ENCODE results near the gene CRAT. TPM values are rescaled to one million over a fixed set of nuclear protein-coding genes. Genes with fewer than 3 reads are reported as not detected.

The CRAT gene
- total RNA-seq, 4 donors from 2014 or later: 73.9 to 117 (median 92.2) TPM

DNA sequence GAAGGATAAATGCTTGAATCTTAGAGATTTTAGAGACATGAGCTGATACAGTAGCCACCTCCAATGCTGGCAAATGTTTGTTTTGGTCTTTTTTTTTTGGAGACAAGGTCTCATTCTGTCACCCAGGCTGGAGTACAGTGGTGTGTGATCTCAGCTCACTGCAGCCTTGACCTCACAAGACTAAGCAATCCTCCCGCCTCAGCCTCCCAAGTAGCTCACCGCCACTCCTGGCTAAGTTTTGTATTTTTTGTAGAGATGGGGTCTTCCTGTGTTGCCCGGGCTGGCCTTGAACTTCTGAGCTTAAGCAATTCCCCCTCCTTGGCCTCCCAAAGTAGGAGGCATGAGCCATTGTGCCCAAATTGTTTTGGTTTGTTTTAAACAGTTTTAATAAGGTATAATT is 36.5 kb downstream of the CRAT start:
- no peak for TF ChIP-seq POLR2AphosphoS5 (IDR thresholded peaks at IDR 0.05)
- no peak for TF ChIP-seq POLR2A (IDR thresholded peaks at IDR 0.05; ENCODE audit: low read depth)
- no peaks in the 10 kb centered on the region for H3K9me3 ChIP-seq
- no peak overlapping the region for H3K27ac ChIP-seq (replicated peaks in 1 of 4)
- H3K36me3 ChIP-seq: peaks cover 0 to 26% (median 21%) of the 10 kb centered on the region in 4 donors
- H3K4me1 ChIP-seq: peaks cover 0 to 6% (median 0%) of the 10 kb centered on the region in 4 donors
- no peaks in the 10 kb centered on the region for H3K27me3 ChIP-seq
- 85% methylated on average over 3 of the region's 3 CpGs for WGBS
- H3K4me3 ChIP-seq: no peak overlapping the region
- intact Hi-C loops (cut with DNase I): no loop called here
- DNase-seq (ENCODE audit: extremely low spot score): no peak

DNA sequence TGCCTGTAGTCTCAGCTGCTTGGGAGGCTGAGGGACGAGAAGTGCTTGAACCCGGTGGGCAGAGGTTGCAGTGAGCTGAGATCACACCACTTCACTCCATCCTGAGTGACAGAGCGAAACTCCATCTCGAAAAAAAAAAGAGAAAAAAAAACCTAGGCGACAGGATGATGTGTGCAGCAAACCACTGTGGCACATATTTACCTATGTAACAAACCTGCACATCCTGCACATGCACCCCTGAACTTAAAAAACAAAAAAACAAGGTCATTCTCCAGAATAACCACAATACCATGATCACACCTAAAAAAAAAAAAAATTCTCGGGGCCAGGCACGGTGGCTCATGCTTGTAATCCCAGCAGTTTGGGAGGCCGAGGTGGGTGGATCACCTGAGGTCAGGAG is 37.2 kb downstream of the CRAT start:
- intact Hi-C loops (cut with DNase I): no loop called here

DNA sequence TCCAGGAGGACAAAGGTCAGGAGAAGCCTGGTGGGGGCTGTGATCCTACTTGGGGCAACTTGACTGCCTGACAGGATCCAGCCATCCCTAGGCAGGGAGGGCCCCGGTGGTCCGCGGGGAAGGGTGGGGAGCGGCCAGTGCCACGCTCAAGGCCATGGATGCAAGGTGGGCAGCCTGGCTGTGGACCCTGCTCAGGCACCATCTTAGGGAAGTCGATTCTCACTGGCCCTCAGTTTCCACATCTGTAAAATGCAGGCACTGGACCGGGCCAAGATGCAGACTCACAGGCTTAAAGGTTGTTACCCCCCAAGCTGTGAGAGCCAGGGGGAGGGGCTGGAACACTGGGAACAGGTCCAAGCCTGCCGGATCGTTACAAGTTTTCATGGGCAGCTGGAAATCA is 38.4 kb downstream of the CRAT start:
- H3K4me3 ChIP-seq: no peak overlapping the region
- no peaks in the 10 kb centered on the region for H3K27me3 ChIP-seq
- no peaks in the 10 kb centered on the region for H3K9me3 ChIP-seq
- peaks cover 4 to 45% (median 41%) of the 10 kb centered on the region in 4 donors for H3K36me3 ChIP-seq
- WGBS: 50% methylated on average over 9 of the region's 9 CpGs
- H3K27ac ChIP-seq (replicated peaks in 1 of 4): no peak overlapping the region
- TF ChIP-seq EP300 (IDR thresholded peaks at IDR 0.05) (no peak), POLR2A (IDR thresholded peaks at IDR 0.05; ENCODE audit: low read depth) (no peak), POLR2AphosphoS5 (IDR thresholded peaks at IDR 0.05) (no peak)
- TF ChIP-seq, protein P1, sequence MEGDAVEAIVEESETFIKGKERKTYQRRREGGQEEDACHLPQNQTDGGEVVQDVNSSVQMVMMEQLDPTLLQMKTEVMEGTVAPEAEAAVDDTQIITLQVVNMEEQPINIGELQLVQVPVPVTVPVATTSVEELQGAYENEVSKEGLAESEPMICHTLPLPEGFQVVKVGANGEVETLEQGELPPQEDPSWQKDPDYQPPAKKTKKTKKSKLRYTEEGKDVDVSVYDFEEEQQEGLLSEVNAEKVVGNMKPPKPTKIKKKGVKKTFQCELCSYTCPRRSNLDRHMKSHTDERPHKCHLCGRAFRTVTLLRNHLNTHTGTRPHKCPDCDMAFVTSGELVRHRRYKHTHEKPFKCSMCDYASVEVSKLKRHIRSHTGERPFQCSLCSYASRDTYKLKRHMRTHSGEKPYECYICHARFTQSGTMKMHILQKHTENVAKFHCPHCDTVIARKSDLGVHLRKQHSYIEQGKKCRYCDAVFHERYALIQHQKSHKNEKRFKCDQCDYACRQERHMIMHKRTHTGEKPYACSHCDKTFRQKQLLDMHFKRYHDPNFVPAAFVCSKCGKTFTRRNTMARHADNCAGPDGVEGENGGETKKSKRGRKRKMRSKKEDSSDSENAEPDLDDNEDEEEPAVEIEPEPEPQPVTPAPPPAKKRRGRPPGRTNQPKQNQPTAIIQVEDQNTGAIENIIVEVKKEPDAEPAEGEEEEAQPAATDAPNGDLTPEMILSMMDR (IDR thresholded peaks at IDR 0.05): no peak
- no peak for DNase-seq (ENCODE audit: extremely low spot score)
- peaks cover 0 to 12% (median 0%) of the 10 kb centered on the region in 4 donors for H3K4me1 ChIP-seq
- intact Hi-C loops (cut with DNase I): no loop called here

More for the DNA sequence above, 37.2 kb downstream of the CRAT start:
- no peaks in the 10 kb centered on the region for H3K27me3 ChIP-seq
- H3K36me3 ChIP-seq: peaks cover 0 to 33% (median 28%) of the 10 kb centered on the region in 4 donors
- WGBS: 90% methylated on average over 8 of the region's 8 CpGs
- TF ChIP-seq EP300 (IDR thresholded peaks at IDR 0.05): no peak
- TF ChIP-seq POLR2AphosphoS5 (IDR thresholded peaks at IDR 0.05): no peak
- TF ChIP-seq, protein P1 (IDR thresholded peaks at IDR 0.05): no peak
- TF ChIP-seq POLR2A (IDR thresholded peaks at IDR 0.05; ENCODE audit: low read depth): no peak
- H3K27ac ChIP-seq (replicated peaks in 1 of 4): no peak overlapping the region
- no peak overlapping the region for H3K4me3 ChIP-seq
- DNase-seq (ENCODE audit: extremely low spot score): no peak
- peaks cover 0 to 12% (median 0%) of the 10 kb centered on the region in 4 donors for H3K4me1 ChIP-seq
- no peaks in the 10 kb centered on the region for H3K9me3 ChIP-seq

DNA sequence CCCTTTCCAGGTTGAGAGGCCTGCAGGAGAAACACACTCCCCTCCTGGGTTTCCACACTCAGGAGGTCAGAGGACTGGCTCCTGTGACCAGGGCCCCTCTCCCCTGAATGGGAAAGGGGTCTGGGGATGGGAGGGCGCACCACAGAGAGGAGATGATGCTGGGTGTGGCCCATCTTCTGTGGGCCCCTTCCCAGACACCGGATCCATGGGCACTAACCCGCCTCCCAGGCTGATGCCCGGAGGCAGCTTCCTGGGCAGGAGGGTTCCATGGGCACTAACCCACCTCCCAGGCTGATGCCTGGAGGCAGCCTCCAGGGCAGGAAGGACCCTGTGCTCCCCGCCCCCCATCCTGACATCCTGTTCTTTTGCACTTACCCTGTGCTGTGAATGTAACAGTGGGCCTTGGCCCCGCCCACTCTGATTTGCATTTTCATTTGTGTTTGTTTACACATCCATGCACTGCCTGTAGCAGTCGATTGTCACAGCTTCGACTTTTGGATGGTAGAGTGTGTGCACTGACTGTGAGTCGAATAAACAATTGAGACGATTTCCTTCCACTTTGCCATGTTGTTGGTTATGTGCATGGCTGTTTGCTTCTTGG is 39.0 kb downstream of the CRAT start:
- TF ChIP-seq POLR2A (IDR thresholded peaks at IDR 0.05; ENCODE audit: low read depth): no peak
- TF ChIP-seq, protein P1 (IDR thresholded peaks at IDR 0.05): no peak
- Histone ChIP-seq H3K4me1 (peaks cover 0 to 12% (median 0%) of the 10 kb centered on the region in 4 donors), H3K4me3 (no peak overlapping the region), H3K27me3 (no peaks in the 10 kb centered on the region), H3K36me3 (peaks cover 4 to 48% (median 43%) of the 10 kb centered on the region in 4 donors), H3K9me3 (no peaks in the 10 kb centered on the region), H3K27ac (replicated peaks in 1 of 4) (no peak overlapping the region)
- no peak for DNase-seq (ENCODE audit: extremely low spot score)
- intact Hi-C loops (cut with DNase I): no loop called here
- whole genome bisulfite sequencing: 64% methylated on average over 7 of the region's 10 CpGs

DNA sequence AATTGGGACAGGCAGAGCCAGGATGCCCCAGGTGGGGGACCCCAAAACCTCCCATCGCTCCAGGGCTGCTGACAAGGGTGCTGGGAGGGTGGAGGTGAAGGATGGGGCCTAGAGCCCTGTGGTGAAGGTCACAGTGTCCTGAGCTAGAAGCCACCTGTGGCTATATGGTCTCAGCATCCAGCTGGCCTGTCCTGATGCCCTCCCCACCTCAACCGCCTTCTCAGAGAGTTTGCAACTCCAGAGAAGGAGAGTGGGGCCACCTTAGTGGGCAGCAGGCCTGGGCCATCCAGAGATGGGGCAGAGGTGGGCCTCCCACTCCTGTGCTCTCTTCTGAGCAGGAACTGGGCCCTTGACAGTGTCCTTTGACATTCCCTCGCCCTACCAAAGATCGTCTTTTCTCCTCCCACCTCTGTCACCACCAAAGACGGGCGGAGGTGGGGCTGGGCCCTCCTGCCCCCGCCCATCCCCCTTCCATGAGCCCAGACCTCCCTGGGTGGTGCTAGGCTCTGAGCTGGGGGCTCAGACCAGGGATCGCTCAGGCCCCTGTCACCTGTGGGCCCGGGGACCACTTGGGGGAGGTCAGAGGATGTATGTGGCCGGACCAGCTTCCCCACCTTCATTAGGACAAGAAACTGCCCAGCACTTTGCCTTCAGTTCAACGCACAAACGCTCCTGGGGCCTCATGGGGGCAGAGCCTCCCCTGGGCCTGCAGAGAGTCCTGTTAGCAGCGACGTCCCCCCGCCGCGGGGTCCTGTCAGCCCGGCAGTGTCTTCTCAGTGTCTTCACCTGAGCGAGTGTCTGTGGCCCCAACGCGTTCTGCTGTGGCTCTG is 39.7 kb downstream of the CRAT start:
- no peak overlapping the region for H3K27ac ChIP-seq (replicated peaks in 1 of 4)
- WGBS: 74% methylated on average over 17 of the region's 21 CpGs
- no peaks in the 10 kb centered on the region for H3K9me3 ChIP-seq
- DNase-seq (ENCODE audit: extremely low spot score): no peak
- intact Hi-C loops (cut with DNase I): no loop called here
- no peaks in the 10 kb centered on the region for H3K27me3 ChIP-seq
- H3K4me1 ChIP-seq: peaks cover 0 to 12% (median 0%) of the 10 kb centered on the region in 4 donors
- TF ChIP-seq, protein P1 (IDR thresholded peaks at IDR 0.05): no peak
- TF ChIP-seq EP300 (IDR thresholded peaks at IDR 0.05) (no peak), POLR2A (IDR thresholded peaks at IDR 0.05; ENCODE audit: low read depth) (no peak)
- H3K36me3 ChIP-seq: peaks cover 6 to 51% (median 48%) of the 10 kb centered on the region in 4 donors
- no peak overlapping the region for H3K4me3 ChIP-seq

Measured in esophagus muscularis mucosa (tissue), 4 donors.